ENCODE measurements around the gene SDSL.

Gene SDSL

DNA sequence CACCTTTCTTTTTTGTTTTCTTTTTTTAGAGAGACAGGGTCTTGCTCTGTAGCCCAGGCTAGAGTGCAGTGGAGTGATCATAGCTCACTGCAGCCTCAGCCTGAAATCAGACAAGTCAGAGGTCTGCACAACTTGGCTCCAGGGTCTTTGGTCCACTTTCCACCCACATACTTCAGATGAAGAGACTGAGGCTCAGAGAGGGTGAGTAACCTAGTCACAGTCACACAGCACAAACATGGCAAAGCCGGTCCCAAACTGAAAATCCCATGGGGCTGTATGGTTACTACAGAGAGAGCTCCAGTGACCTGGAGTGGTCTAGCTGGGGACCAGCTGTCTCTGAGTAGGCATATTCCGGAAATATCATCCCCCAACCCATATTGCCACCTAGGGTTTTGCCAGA is 30.3 kb downstream of the SDSL start:
- DNase-seq = no peak

DNA sequence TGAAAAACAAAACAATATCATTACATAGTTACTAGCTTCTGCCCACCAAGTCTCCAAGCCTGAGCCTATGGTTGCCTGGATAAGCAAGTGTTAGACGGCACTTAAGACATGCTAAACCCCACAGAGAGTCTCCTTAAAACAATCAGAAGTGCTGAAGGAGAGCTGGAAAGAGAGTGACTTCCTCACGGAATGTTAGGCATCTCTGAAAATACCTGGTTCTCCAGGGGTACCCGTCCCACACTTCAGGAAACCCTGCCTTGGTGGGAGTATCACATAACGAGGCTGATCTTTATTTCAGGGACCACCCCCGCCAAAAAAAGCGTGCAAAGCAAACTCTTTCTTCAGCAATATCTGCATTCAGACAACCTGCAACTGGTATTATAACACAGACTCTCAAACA is 31.1 kb downstream of the SDSL start:
- DNase-seq = no peak

DNA sequence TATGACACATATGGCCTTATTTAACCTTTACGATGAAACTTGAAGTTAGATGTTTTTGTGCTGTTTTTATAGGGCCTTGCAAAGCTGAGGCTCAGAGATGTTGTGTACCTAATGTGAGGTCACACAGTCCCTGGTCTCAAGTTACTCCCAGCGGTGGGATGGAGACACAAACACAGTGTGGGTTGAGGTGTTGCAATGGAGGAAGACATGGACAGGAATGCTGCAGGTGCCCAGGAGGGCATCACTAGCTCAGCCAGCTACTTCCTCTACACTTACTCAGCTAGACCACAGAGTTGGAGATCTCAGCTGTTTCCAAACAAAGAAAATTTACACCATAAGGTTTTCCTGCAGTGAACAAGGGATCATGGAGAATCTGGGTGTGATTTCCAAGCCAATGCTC is 34.0 kb downstream of the SDSL start:
- DNase-seq = no peak

DNA sequence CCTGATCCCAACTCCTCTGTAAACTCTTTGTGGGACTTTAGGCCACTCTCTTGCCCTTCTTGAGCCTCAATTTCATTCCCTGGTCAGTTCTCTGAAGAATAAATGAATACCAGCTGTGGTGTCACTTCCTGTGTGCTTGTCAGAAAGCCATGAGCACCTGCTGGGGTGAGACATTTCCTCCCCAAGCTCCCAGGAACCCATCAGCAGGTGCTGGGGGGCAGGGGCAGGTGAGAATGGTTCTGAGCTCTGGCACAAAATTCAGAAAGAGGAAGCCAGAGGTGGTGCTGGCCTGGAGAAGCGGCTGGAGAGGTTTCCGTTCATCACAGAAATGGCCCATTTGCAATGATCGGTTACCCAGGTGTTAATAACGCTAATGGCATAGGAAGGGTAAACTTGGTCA is 34.6 kb downstream of the SDSL start:
- no peak for DNase-seq

DNA sequence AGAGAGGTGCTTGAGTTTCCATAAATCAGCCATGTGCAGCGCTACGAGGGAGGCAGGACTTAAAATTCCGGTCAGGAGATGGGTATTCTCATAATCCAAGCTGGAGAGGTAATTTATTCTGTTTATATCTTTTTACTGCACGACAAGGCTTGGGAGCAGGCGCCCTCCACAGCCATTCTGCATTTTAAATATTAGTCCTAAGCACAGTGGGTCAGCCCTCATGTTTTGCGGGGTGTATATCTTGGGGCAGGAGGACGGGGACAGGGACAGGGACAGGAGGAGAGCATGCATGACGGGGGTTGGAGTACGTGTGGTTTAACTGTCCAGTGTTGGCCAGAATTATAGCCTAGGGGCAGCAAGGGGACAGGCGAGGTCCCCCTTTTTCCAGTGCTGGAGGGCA is 35.0 kb downstream of the SDSL start:
- no peak for DNase-seq

DNA sequence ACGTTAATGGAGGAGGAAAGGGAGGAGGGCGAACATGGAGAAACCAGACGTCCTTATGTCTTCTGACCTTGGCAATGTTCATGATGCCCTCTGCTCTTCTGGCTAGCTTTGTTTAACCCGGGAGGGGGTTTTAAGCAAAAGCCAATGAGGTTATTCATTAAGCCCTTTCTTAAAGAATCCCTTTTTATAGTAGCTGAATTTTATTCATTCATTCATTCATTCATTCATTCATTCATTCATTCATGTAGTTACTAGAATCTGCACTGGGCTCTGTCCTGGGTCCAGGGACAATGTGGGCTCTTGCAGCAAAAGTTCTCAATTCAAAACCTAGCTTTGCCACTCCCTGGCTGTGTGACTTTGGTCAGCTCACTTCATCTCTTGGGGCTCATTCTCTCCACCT is 35.5 kb downstream of the SDSL start:
- DNase-seq = no peak

DNA sequence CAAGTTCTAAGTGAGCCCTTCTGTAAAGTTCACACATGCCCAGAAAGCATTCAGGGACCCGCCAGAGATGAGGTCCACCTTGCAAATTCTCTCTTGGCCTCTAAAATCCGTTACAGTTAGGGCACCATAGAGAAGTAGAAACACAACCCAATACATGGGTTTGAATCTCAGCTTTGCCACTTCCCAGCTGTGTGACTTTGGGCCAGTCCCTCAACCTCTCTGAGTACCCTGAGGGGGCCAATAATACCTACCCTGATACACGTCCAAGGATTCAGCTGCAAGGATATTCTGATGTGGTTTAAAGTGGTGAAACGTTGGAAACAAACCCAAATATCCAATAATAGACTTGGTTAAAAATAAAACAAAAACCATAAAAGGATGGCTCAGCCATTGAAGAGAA is 37.8 kb downstream of the SDSL start:
- DNase-seq = no peak

DNA sequence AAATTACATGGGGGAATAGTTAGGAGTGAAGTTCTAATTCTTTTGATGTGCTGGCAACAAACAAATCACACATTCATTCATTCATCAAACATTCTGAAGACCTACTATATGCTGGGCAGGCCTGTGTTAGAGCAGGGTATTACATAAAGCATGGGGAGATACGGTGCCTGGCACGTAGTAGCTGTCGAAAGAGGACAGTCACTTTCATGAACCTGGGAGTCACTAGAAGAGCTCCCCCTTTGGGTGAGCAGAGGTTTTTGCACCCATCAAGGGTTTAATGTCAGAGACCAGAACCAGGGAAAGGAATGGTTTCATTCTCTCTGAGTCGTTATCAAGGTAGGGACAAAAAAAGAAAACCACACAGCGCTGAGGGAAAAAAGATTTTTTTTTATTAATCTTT is 39.5 kb downstream of the SDSL start:
- no peak for DNase-seq

DNA sequence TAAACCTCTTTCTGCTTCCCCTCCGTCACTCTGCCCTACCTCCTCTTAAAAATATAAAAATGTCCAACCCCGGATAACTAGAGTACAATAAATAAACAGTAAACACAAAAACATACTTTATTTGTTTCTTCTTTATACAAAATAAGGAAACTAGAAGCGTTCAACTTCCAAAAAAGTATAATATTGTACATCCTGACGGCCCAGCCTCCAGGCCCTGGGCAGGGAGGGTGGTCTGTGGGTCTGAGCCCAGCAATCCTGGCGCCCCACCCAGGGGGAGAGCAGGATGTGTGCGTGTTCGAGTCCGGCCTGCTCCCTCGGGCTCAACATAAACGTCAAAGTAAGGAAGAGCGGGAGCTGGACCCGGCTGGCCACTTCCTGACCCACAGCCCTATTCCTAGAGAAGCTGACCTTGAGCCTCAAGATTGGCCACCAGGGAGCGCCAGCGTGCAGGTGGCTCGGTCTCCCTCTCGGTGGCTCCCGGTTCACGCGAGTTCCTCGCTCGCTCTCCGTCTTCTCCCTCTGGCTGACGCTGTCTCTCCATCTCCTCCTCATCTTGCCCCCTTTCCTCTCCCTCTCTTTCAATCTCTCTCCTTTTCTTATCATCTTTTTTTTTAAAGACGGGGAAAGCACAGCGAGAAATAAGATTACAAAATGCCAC is 40.1 kb downstream of the SDSL start:
- DNase-seq = peak; percentile 61

DNA sequence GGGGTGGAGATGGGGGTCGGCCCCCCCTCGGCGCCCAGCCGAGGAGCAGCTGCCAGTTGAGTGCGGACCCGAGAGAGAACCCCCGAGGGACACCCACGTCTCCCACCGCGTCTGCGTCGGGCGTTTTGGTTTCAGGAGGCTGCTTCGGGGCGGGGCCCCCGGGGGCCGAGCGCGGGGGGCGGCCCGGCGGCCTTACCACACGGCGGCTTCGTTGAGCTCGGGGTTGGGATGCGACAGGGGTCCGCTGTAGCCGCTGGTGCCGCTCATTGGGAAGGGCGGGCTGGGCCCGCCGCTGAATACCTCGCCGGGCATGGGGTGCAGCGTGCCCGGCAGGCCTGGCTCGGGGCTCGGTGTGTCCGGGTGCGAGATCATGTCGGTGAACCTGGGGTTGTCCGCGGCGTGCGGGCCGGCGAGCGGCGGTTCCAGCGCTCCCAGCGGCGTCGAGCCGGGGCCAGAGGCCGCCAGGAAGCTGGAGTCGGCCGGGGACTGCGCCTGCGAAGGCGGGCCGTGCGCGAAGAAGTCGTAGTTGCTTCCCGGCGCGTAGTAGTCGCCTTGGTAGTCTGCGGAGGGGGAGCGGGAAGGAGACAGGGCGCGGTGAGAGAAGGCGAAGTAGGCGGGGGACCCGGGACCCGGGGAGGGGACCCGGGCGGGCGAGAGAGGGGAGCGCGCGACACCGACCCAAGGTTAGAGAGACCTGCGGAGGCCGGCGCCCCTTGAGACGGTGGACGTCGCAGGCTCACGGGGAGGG is 41.0 kb downstream of the SDSL start:
- no peak for DNase-seq

DNA sequence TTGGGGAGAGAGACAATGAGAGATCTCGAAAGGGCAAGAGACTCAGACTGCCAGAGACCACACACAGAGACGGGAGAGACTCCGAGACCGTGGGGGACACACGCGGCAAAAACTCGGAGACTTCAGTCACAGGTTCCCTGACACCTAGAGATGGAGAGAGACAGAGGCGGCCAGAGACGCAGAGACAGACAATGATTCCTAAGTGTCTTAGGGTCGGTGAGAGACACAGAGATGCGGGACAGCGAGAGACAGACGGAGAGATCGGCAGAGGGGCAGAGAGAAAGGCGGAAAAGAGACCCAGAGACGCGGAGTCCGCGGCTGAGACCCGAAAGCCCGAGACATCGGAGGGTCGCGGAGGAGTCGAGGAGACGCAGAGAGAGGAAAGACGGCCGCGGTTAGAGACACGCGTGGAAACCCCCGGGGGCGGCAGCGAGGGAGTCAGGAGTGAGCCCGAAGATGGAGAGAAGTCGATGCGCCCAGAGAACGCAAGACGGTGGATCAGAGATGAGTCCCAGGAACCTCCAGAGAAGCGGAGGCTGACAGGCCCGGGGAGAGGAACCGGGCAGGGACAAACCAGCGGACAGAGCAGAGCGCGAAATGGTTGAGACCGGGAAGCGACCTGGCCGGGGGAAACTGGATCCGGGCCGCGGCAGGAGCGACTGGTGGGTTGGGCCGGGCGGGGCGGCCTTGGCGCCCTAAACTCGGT is 41.7 kb downstream of the SDSL start:
- DNase-seq = no peak

DNA sequence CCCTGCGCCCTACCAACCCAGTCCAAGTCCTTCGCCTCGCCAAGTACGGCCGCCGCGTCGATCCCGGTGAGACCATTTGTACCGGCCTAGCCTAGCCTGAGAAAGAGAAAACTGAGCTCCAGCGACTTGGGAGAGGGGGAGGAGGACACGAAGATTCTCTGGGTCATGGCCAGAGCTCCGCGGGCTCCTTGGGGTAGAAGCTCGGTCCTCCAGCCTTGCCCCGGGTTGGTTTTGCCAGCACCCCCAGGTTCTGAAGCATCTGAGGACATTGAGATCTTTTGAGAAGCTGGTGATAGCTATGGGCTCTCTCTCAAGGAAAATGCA is 42.2 kb downstream of the SDSL start:
- DNase-seq = no peak

DNA sequence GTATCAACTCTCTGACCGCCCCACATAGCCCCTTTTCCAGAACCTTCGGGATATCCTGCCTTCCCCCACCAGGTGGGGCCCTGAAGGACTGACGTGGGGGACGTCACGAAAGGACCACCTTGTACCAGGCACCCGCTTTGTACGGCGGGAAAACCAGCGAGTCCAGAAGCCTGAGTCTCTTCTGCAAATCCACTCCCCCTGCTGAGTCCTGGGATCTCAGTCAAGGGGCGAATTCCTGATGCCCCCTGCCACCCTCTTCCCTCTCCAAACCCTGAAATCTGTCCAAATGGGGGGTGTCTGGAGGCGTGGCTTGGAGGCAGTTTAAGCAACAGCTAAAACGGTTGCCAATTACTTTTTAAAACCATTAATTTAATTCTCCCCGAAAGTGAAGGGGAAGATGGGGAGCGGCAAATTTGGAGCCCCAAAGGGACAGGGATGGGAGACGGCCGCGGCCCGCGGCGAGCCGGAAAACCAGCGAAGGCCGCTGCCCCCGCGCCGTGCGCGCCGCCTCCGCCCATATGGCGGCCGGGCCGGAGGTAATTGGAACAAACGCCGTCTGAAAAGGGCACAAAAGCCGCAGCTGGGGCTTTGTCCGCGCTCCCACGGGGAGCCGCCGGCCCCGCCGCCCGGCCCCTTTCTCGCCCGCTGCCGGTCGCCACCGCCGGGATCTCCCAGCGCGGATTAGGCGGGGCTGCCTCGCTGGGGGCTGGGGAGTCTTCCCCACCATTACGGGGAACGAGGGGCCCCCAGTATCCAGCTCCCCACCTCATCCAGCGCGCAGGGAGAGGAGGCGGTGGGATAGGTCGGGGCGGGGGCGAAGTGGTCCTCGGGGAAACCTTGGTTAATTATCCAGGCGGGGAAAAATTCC is 42.9 kb downstream of the SDSL start:
- no peak for DNase-seq

DNA sequence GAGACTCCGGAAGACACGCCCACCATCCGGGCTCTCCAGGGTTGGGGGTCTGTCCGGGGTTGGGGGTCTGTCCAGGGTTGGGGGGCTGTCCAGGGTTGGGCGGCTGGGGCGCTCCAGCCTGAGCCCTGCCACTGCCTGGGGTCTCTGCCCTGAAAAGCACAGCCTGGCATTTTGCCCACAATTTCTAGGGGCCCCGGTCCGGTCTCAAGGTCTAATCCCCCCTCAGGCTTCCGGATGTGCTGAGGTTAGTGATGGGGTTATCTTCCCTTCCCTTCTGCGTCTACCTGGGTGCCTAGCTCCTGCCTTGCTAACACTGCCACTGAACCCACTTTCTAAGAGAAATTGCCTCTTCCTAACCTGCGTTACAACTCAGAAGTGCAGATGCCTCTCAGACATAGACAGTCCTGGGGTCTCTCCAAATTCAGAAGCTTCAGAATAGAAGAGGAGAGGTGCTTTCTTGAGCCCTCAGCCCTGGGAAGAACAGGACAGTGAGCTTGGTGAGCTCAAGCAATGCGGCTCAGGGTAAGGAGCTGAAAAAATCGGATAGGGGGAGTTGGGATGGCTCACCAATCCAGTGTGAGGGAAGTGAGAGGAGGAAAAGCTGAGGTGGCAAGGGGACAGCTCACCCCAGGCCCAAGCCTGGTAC is 43.8 kb downstream of the SDSL start:
- DNase-seq = no peak

DNA sequence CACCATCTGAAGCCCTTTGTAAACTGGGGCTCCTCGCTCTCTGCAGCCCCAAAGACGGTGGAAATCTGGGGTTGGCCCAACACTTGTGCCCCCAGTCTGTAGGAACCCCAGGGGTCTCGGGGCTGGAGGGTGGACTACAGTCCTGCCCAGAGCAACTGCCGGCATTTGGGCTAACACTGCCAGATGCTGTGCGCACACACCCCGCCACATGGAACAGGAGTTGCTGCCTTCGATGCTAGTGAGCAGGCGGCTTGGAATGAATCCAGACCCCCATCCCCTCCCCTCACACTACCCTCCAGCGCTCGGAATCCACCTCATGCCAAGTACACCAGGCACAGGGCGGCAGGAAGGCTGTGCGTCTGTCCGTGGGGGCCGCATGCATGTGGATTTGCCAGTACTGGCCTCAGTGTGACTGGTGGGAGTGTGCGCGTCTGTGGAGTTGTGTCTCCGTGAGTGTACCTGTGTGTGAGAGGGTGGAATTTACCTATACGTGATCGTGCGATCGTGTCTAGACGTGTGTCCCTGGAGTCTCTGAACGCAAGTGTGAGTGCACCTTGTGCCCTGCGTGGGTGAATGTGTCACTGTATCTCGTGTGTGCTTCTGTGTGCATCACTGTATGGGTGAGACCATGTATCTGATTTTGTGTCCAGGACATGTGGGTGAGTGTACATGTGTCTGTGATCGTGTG is 44.4 kb downstream of the SDSL start:
- DNase-seq = no peak

DNA sequence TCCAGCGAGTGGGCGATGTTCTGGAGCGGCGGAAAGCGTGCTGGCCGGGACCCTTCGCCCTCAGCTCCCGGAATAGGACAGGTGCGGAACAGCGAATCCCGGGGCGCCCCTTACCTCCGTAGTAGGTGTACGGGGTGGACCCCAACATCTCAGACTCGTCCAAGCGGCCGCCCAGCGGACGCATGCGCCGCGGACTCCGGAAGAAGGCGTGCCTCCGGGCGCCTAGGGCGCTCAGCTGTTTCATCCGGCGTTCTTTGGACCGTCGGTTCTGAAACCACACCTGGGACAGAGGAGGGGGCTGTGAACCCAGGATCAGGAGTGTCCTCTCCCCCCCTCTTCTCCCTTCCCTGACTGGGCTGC is 44.9 kb downstream of the SDSL start:
- no peak for DNase-seq

DNA sequence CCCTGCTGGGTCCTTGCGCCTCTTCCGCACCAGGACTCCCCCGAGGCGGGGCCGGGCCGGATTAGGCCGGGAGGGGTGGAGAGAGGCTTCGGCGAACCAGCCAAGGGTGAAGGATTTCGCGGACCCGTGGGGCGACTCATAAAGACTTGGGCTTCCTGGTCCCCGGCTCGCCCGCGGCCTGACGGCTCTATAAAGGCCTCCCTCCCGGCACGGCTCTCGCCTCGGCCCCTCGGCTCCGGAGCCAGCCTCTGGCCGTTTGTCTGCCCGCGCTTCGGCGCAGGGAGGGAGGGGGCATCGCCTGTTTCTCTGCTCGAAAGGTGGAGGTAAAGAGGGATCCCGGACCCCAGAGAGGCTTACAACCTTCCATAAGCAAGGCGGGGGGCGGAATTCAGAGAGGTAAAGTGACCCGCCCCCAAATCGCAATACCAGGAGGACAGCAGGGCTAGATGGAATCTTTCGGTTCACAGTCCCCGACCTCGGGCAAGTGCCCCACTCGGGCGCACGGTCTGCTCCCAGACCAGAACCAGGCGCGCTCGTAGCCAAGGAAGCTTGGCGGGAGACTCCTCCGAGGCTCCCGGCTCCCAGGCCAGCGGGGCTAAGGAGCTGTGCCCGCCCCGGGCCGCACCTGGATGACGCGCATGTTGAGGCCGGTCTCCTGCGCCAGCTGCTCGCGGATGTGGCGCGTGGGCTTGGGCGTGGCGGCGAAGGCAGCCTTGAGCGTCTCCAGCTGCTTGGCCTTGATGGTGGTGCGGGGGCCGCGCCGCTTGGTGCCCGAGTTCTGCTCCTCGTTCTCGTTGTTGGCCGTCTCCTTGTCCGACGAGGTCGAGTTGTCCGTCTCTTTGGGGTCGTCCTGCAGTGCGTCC is 45.6 kb downstream of the SDSL start:
- DNase-seq = no peak

DNA sequence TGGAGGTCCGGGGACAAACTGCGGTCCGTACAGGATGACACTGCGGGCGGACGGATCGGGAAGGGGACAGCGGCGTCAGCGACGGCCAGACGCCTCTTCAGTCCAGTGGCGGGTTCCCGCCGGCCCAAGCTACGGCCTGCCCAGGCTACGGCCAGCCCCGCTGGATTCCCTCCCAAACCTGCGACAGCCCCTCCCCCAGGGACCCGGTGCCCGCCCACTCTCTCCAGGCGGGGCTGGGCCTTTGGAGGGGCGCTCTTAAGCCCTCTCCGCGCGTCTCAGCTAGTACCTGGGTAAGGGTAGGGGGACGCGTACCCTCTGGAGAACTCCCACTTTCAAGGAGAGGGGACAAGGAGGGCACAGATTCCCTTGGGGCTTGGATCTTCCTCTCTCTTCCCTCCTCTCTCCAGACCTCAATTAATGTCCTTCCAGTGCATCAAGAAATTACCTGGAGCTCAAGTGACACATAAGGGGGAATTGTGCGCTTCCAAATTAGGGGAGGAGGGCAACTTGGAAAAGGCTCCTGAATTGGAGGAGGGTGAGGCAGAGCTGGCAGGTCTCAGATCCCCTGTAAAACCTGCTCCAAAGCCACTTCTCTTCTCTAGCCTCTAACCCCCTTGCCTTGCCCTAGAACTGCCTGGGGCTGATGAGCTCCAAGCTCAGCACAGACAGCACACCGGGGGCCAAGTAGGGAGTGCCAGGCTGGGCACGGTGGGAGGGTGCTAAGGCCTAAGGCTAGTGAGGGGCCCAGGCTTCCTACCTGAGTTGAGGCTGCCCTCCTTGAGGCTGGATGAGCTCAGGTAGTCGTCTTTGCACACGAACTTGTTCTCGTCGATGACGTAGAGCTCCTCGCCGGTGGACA is 46.4 kb downstream of the SDSL start:
- no peak for DNase-seq

DNA sequence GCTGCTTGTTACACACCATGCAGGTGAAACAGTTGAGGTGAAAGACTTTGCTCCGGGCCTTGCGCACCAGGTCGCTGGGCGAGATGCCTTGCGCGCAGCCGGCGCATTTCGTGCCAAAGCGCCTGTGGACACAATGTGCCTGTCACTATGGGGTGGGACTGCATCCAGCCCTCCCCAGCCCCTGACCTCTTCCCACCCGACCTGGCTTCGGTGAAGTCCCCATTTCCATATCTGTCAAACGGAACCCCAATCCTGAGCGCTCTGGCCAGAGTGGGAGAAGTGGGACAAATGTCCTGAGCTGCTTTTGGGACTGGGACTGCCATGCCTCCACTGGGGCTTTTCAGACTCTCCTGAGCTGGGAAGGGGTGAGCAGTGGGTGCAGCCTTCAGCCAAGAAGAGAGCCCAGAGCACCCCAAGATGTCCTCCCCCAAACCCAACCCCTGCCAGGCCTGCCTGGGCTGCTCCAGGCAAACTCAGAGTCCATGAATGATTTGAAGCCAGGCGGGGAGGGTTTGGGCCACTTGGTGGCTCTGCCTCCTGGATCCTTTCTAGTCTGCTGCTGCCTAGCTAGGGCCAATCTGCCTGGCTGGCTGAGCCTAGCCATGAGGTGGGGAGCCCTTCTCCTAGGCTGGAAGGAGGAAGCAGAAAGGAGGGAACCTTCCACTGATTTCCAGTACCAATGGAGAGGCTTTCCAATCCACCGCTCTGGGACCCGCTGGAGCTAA is 47.2 kb downstream of the SDSL start:
- DNase-seq = no peak

All from CD4-positive, alpha-beta T cell treated with Interleukin-12 subunit alpha and Interleukin-12 subunit beta, for 1 hour (primary cell).